HL-60 (cell line): ENCODE data around the gene IL1A.

Experiments used
- DNase-seq, 2 experiments: peaks; one replicate each; pipeline ENCODE4 v3.0.0-alpha.2; 2010 to 2020; ENCODE audit warnings: low read depth in 1 of 2, low spot score in 1 of 2
- H3K27ac ChIP-seq: fragments of 250-450 bp; sonication (Bioruptor Pico); replicated peaks from 2 replicates; pipeline ENCODE4 v1.5.1; 2020; ENCODE audit warnings: mild to moderate bottlenecking, moderate library complexity
- H3K27me3 ChIP-seq: fragments of 250-450 bp; sonication (Bioruptor Pico); 2 replicates; pipeline ENCODE4 v1.5.1; 2021; ENCODE audit warnings: mild to moderate bottlenecking, moderate library complexity; ENCODE audit not compliant: insufficient read depth, poor library complexity, severe bottlenecking
- H3K4me3 ChIP-seq: replicated peaks from 2 replicates; pipeline ENCODE4 v1.5.1; 2011; ENCODE audit warnings: mild to moderate bottlenecking, control low read depth, low read length; ENCODE audit not compliant: insufficient read depth
- CTCF ChIP-seq: IDR thresholded peaks from one replicate; pipeline ENCODE4 v1.5.1; 2011; ENCODE audit warnings: low read length, control low read depth, inconsistent platforms; ENCODE audit not compliant: insufficient read depth
- GABPA ChIP-seq: IDR thresholded peaks from 2 replicates; pipeline ENCODE4 v1.6.1; 2012; ENCODE audit warnings: low read depth
- POLR2AphosphoS5 ChIP-seq: IDR thresholded peaks from 2 replicates; pipeline ENCODE4 v1.6.1; 2012; ENCODE audit warnings: low read depth
- REST ChIP-seq: IDR thresholded peaks from 2 replicates; pipeline ENCODE4 v1.6.1; 2012; ENCODE audit warnings: low read depth; ENCODE audit not compliant: insufficient replicate concordance
- SPI1 ChIP-seq: IDR thresholded peaks from 2 replicates; pipeline ENCODE4 v1.6.1; 2012; ENCODE audit warnings: low read depth, mild to moderate bottlenecking, borderline replicate concordance

IL1A gene

DNA sequence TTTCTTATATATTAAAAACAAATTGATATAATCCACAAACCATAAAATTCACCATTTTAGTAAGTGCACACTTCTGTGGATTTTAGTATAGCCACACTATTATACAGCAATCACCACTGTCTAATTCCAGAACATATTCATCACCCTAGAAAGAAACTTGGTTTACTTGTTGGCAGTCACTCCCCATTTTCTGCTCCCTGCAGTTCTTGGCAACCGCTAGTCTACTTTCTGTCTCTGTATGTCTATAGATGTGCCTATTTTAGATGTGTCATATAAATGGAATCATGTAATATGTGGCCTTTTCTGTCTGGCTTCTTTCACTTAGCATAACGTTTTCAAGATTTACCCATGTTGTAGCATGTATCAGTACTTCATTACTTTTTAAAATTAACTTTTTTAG, 25.6 kb downstream of the IL1A start:
- TF ChIP-seq GABPA (no peak), POLR2AphosphoS5 (no peak), CTCF (no peak), REST (no peak), SPI1 (no peak)
- Histone ChIP-seq H3K27me3 (no peaks in the 10 kb centered on the region), H3K4me3 (no peak overlapping the region), H3K27ac (no peak overlapping the region)
- no peak for DNase-seq

DNA sequence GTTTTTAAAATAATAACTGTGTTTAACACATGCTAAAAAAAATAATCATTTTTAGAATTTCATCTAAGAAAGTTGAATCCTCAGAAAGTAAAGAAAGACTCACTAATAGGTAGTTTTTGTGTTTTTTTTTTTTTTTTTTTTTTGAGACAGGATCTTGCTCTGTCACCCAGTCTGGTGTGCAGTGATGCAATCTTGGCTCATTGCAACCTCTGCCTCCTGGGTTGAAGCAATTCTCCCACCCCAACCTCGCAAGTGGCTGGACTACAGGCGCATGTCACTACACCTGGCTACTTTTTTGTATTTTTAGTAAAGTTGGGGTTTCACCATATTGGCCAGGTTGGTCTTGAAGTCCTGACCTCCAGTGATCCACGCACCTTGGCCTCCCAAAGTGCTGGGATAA, 27.0 kb downstream of the IL1A start:
- DNase-seq: peak; percentile 65 to 88
- peak overlapping the region; percentile 65 for H3K27ac ChIP-seq
- TF ChIP-seq CTCF (no peak), GABPA (no peak), SPI1 (no peak), REST (no peak), POLR2AphosphoS5 (no peak)

DNA sequence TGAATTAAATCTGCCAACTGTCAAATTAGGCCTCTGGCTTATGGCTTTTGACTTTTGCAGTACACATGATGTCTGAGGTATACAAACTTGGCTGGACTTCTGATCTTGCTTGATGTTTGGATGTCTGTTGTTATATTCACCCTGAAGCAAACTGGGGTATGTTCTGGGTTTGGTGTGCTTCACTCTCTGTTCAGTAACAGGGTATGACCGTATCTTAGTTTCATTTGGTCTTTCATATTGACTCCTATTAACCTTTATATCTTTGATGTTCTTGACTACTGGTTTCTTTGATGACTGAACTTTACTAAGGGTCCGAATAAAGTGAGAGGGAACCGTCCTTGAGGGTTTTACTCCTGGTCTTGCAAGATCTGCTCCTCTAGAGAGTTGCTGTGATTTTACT, 28.1 kb downstream of the IL1A start:
- Histone ChIP-seq H3K27me3 (no peaks in the 10 kb centered on the region), H3K4me3 (no peak overlapping the region), H3K27ac (peak overlapping the region; percentile 65)
- no peak for DNase-seq
- TF ChIP-seq CTCF (no peak), REST (no peak), GABPA (no peak), POLR2AphosphoS5 (no peak), SPI1 (no peak)

More for the DNA sequence above, 27.0 kb downstream of the IL1A start:
- Histone ChIP-seq H3K27me3 (no peaks in the 10 kb centered on the region), H3K4me3 (no peak overlapping the region)
